Esophagus squamous epithelium (tissue), 4 donors: ENCODE results near the gene SIGLEC9.

Experiments
- POLR2A ChIP-seq, 4 donors: fragments of 450-650 bp; IDR thresholded peaks; one replicate each; pipeline ENCODE4 v1.6.1; 2017; ENCODE audit warnings: antibody characterized with exemption in 4 of 4, mild to moderate bottlenecking in 4 of 4, moderate library complexity in 3 of 4
- TF ChIP-seq, protein P1 (sequence below), 6 experiments: fragments of 450-650 bp in 4 of 6; fragments of 200-600 bp in 2 of 6; sonication (generic) in 2 of 6; IDR thresholded peaks; one replicate each; pipeline ENCODE4 v1.5.1; 2016 to 2019; ENCODE audit warnings: antibody characterized with exemption in 6 of 6, mild to moderate bottlenecking in 4 of 6, moderate library complexity in 4 of 6

DNA sequence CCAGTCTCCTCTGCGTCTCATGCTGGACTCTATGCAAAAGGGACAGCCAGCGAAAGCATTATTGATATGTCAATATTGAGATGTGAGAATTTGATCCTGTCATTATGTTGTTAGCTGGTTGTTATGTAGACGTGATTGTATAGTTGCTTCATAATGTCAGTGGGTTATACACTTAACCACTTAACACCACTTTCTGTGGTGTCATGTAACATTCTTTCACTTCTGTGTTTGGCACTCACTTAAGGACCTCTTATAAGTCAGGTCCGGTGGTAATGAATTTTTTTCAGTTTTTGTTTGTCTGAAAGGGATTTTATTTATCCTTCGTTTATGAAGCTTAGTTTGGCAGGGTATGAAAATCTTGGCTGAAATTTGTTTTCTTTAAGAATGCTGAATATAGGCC lies 10.3 kb downstream of the SIGLEC9 start:
- no peak for TF ChIP-seq POLR2A (IDR thresholded peaks at IDR 0.05)
- TF ChIP-seq, protein P1, sequence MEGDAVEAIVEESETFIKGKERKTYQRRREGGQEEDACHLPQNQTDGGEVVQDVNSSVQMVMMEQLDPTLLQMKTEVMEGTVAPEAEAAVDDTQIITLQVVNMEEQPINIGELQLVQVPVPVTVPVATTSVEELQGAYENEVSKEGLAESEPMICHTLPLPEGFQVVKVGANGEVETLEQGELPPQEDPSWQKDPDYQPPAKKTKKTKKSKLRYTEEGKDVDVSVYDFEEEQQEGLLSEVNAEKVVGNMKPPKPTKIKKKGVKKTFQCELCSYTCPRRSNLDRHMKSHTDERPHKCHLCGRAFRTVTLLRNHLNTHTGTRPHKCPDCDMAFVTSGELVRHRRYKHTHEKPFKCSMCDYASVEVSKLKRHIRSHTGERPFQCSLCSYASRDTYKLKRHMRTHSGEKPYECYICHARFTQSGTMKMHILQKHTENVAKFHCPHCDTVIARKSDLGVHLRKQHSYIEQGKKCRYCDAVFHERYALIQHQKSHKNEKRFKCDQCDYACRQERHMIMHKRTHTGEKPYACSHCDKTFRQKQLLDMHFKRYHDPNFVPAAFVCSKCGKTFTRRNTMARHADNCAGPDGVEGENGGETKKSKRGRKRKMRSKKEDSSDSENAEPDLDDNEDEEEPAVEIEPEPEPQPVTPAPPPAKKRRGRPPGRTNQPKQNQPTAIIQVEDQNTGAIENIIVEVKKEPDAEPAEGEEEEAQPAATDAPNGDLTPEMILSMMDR (IDR thresholded peaks at IDR 0.05): no peak
